Esophagus squamous epithelium (tissue), 5 donors: ENCODE data around the gene NRG3. TPM values are rescaled to one million over a fixed set of nuclear protein-coding genes. Genes with fewer than 3 reads are reported as not detected.

ENCODE experiments used
- DNase-seq: peaks from one replicate; lab custom pipeline; 2025; lab: John Stamatoyannopoulos, UW
- H3K27ac ChIP-seq, 4 donors: fragments of 200-600 bp; sonication (generic); one replicate each; pipeline ENCODE4 v1.5.1; 2016 to 2019; ENCODE audit warnings: mild to moderate bottlenecking in 1 of 4
- H3K27me3 ChIP-seq, 4 donors: fragments of 200-600 bp; sonication (generic); 1 replicate in 3 of 4; 2 replicates in 1 of 4; pipeline versions ENCODE4 v1.5.1 to v1.6.0; 2017 to 2021; ENCODE audit warnings: antibody characterized with exemption in 1 of 4
- H3K36me3 ChIP-seq, 3 donors: fragments of 200-600 bp; sonication (generic); one replicate each; pipeline ENCODE4 v1.5.1; 2016 to 2019
- H3K4me1 ChIP-seq, 3 donors: fragments of 200-600 bp; sonication (generic); one replicate each; pipeline ENCODE4 v1.5.1; 2017 to 2019
- H3K4me3 ChIP-seq, 4 donors: fragments of 200-600 bp; sonication (generic); 1 replicate in 3 of 4; 2 replicates in 1 of 4; pipeline ENCODE4 v1.5.1; 2016 to 2019; ENCODE audit warnings: mild to moderate bottlenecking in 2 of 4, moderate library complexity in 1 of 4
- H3K9me3 ChIP-seq, 3 donors: fragments of 200-600 bp; sonication (generic); one replicate each; pipeline ENCODE4 v1.5.1; 2016 to 2019
- CTCF ChIP-seq, 6 experiments: fragments of 450-650 bp in 4 of 6; fragments of 200-600 bp in 2 of 6; sonication (generic) in 2 of 6; IDR thresholded peaks; one replicate each; pipeline ENCODE4 v1.5.1; 2016 to 2019; ENCODE audit warnings: antibody characterized with exemption in 6 of 6, mild to moderate bottlenecking in 4 of 6, moderate library complexity in 4 of 6
- POLR2A ChIP-seq, 4 donors: fragments of 450-650 bp; IDR thresholded peaks; one replicate each; pipeline ENCODE4 v1.6.1; 2017; ENCODE audit warnings: antibody characterized with exemption in 4 of 4, mild to moderate bottlenecking in 4 of 4, moderate library complexity in 3 of 4
- WGBS, 2 donors: methylation state at CpG; one replicate each; pipeline ENCODE4 v1.1.5; 2018; 5-methylcytosine and 5-hydroxymethylcytosine counted together
- intact Hi-C: fragments of 100-400 bp; cut with DNase I; formaldehyde crosslinking; loops from one replicate; pipeline ENCODE4 v1.15.0; 2022
- total RNA-seq, 4 donors: library from RNA; depleted of rRNA; stranded (reverse); fragments of >200 nt; gene quantifications; one replicate each; pipeline ENCODE4 v1.1.0, GENCODE V29; 2016
- donor health status: DM: yes; HTN: yes; CAD: no.

Gene NRG3
- total RNA-seq, 4 donors from 2014 or later = 0.19 TPM; not detected in 3

- intact Hi-C loops = no loop called here
Observed at GRCh38 chr10:82817676-82818422, 942.9 kb downstream of the NRG3 start.

GRCh38 chr10:82821043-82821442 is 946.0 kb downstream of the NRG3 start:
- H3K27ac ChIP-seq = no peak overlapping the region
- H3K27me3 ChIP-seq = no peaks in the 10 kb centered on the region
- TF ChIP-seq POLR2A (IDR thresholded peaks at IDR 0.05) (no peak), CTCF (IDR thresholded peaks at IDR 0.05) (no peak)
- no peaks in the 10 kb centered on the region for H3K4me1 ChIP-seq
- intact Hi-C loops = no loop called here
- 45 to 75% methylated on average over 2 of the region's 2 CpGs for WGBS, 2 donors
- H3K4me3 ChIP-seq = no peak overlapping the region
- no peaks in the 10 kb centered on the region for H3K36me3 ChIP-seq
- H3K9me3 ChIP-seq = no peaks in the 10 kb centered on the region
- DNase-seq = no peak

More at GRCh38 chr10:82817676-82818422, 942.9 kb downstream of the NRG3 start:
- Histone ChIP-seq H3K4me3 (no peak overlapping the region), H3K36me3 (no peaks in the 10 kb centered on the region), H3K4me1 (no peaks in the 10 kb centered on the region), H3K27ac (no peak overlapping the region), H3K9me3 (no peaks in the 10 kb centered on the region), H3K27me3 (no peaks in the 10 kb centered on the region)
- TF ChIP-seq CTCF (IDR thresholded peaks at IDR 0.05) (no peak), POLR2A (IDR thresholded peaks at IDR 0.05) (no peak)
- DNase-seq = no peak
- 79 to 87% methylated on average over 6 of the region's 6 CpGs for WGBS, 2 donors

- no peak overlapping the region for H3K27ac ChIP-seq
- no peaks in the 10 kb centered on the region for H3K36me3 ChIP-seq
- no peaks in the 10 kb centered on the region for H3K9me3 ChIP-seq
- H3K4me3 ChIP-seq = no peak overlapping the region
- no peaks in the 10 kb centered on the region for H3K4me1 ChIP-seq
- intact Hi-C loops = no loop called here
- DNase-seq = no peak
- TF ChIP-seq POLR2A (IDR thresholded peaks at IDR 0.05) = no peak
- no peak for TF ChIP-seq CTCF (IDR thresholded peaks at IDR 0.05)
- WGBS, 2 donors = 44 to 59% methylated on average over 1 of the region's 1 CpG
- H3K27me3 ChIP-seq = no peaks in the 10 kb centered on the region
Observed at GRCh38 chr10:82826132-82826531, 951.1 kb downstream of the NRG3 start.

- Histone ChIP-seq H3K4me1 (no peaks in the 10 kb centered on the region), H3K27me3 (no peaks in the 10 kb centered on the region), H3K9me3 (no peaks in the 10 kb centered on the region), H3K27ac (no peak overlapping the region), H3K4me3 (no peak overlapping the region), H3K36me3 (no peaks in the 10 kb centered on the region)
- TF ChIP-seq POLR2A (IDR thresholded peaks at IDR 0.05) = no peak
- 56 to 73% methylated on average over 4 of the region's 4 CpGs for WGBS, 2 donors
- intact Hi-C loops = no loop called here
- no peak for DNase-seq
Observed at GRCh38 chr10:82827901-82828300, 952.9 kb downstream of the NRG3 start.

- Histone ChIP-seq H3K36me3 (no peaks in the 10 kb centered on the region), H3K27ac (no peak overlapping the region), H3K4me1 (no peaks in the 10 kb centered on the region), H3K4me3 (no peak overlapping the region), H3K9me3 (no peaks in the 10 kb centered on the region), H3K27me3 (no peaks in the 10 kb centered on the region)
- 79 to 91% methylated on average over 3 of the region's 3 CpGs for WGBS, 2 donors
- no peak for DNase-seq
- no peak for TF ChIP-seq CTCF (IDR thresholded peaks at IDR 0.05)
- no peak for TF ChIP-seq POLR2A (IDR thresholded peaks at IDR 0.05)
- intact Hi-C loops = no loop called here
Observed at GRCh38 chr10:82847242-82847641, 972.2 kb downstream of the NRG3 start.
